ENCODE data around the gene TRIM32. TPM values are rescaled to one million over a fixed set of nuclear protein-coding genes. Genes with fewer than 3 reads are reported as not detected.
A peak's percentile ranks its signal among the peaks of the same experiment; 100 is the strongest.

The TRIM32 gene
- total RNA-seq, 1 experiment from 2014 or later, result 23.2 TPM

- DNase-seq (ENCODE audit: low read depth, low spot score) (no peak), ATAC-seq (no peak)
- BruUV-seq (replicated peaks), result no TSS peak
- Histone ChIP-seq H3K4me2 (ENCODE audit: low read length) (peak overlapping the region; percentile 97; the same call in 1 of the 2 replicates), H4K20me1 (ENCODE audit: insufficient read depth) (0 out of 2 replicates have a peak, but pooled peaks cover 4% of the 10 kb centered on the region), H3K36me3 (ENCODE audit: control insufficient read depth in 1 of 2, insufficient read depth in 2 of 2, low read length in 2 of 2) (no peaks in the 10 kb centered on the region), H3K27me3 (ENCODE audit: insufficient read depth, low read length) (no peaks in the 10 kb centered on the region), H3K4me1 (ENCODE audit: control insufficient read depth in 1 of 2, insufficient read depth in 2 of 2, low read length in 2 of 2) (peaks cover 0 to 20% of the 10 kb centered on the region in 2 experiments; a peak in 2 of 4 replicates), H2AFZ (ENCODE audit: low read depth, low read length, poor library complexity, severe bottlenecking) (no peak overlapping the region), H3K4me3 (replicated peaks in 1 of 2; ENCODE audit: low read depth in 1 of 2, low read length in 2 of 2) (no peak overlapping the region), H3K9me3 (ENCODE audit: control insufficient read depth in 1 of 2, insufficient read depth in 1 of 2, low read depth in 1 of 2, low read length in 2 of 2) (no peaks in the 10 kb centered on the region), H3K27ac (ENCODE audit: low read depth, low read length) (no peak overlapping the region), H3K79me2 (ENCODE audit: insufficient read depth, low read length) (peaks cover 65% of the 10 kb centered on the region), H3K9ac (ENCODE audit: low read length) (no peak overlapping the region), H3K9me2 (ENCODE audit: insufficient read depth) (no peaks in the 10 kb centered on the region)
- ChIA-PET RAD21 (ENCODE audit: low non-redundant PET in 1 of 2, low total read pairs in 2 of 2, uncharacterized antibody in 2 of 2, unreplicated experiment in 2 of 2) (no interaction called here), CTCF (no interaction called here), POLR2A (no interaction called here)
- TF ChIP-seq SIN3A (IDR thresholded peaks at IDR 0.05; ENCODE audit: low read depth) (no peak), ZFX (IDR thresholded peaks at IDR 0.05) (no peak), ZNF274 (IDR thresholded peaks at IDR 0.05; ENCODE audit: low read depth, low read length) (no peak), MAX (IDR thresholded peaks at IDR 0.05) (no peak), EZH2phosphoT487 (IDR thresholded peaks at IDR 0.05; ENCODE audit: borderline replicate concordance) (no peak), EZH2 (IDR thresholded peaks at IDR 0.05) (no peak), REST (IDR thresholded peaks at IDR 0.05; ENCODE audit: low read depth) (no peak), TCF7L2 (IDR thresholded peaks at IDR 0.05; ENCODE audit: borderline replicate concordance, extremely low read depth, insufficient read depth, insufficient read length) (no peak), CTCF (IDR thresholded peaks at IDR 0.05 in 2 of 3, conservative IDR thresholded peaks at IDR 0.05 in 1 of 3; ENCODE audit: borderline replicate concordance in 1 of 3, insufficient read depth in 1 of 3, low read depth in 2 of 3, low read length in 2 of 3) (no peak), YY1 (IDR thresholded peaks at IDR 0.05; ENCODE audit: extremely low read depth, insufficient replicate concordance, low read depth, low read length) (no peak), ATF3 (IDR thresholded peaks at IDR 0.05) (no peak), RAD21 (IDR thresholded peaks at IDR 0.05; ENCODE audit: low read depth) (no peak), CBX3 (IDR thresholded peaks at IDR 0.05; ENCODE audit: low read depth) (no peak), ZBTB33 (IDR thresholded peaks at IDR 0.05; ENCODE audit: extremely low read depth, insufficient replicate concordance, low read length) (no peak), EGR1 (IDR thresholded peaks at IDR 0.05; ENCODE audit: low read depth) (no peak), POLR2A (IDR thresholded peaks at IDR 0.05; ENCODE audit: borderline replicate concordance, extremely low read depth, insufficient read depth, insufficient read length) (no peak)
- intact Hi-C loops (cut with micrococcal nuclease), result no loop called here
These were observed 1.8 kb downstream of the TRIM32 start for GRCh38 chr9:116688806-116689485.
